Gastroesophageal sphincter (tissue), 3 donors: ENCODE results near the gene PRR12.

ENCODE experiments used
- EP300 ChIP-seq: sonication (generic); formaldehyde crosslinking; IDR thresholded peaks from one replicate; pipeline ENCODE4 v1.6.1; 2017; ENCODE audit warnings: antibody characterized with exemption, mild to moderate bottlenecking
- POLR2A ChIP-seq, 2 donors: fragments of 450-650 bp; IDR thresholded peaks; one replicate each; pipeline ENCODE4 v1.6.1; 2017; ENCODE audit warnings: antibody characterized with exemption in 2 of 2, mild to moderate bottlenecking in 2 of 2, moderate library complexity in 1 of 2
- POLR2AphosphoS5 ChIP-seq: sonication (generic); formaldehyde crosslinking; IDR thresholded peaks from one replicate; pipeline ENCODE4 v1.6.1; 2017; ENCODE audit warnings: antibody characterized with exemption
- TF ChIP-seq, protein P1 (sequence below), 4 experiments: fragments of 200-600 bp in 2 of 4; fragments of 450-650 bp in 2 of 4; sonication (generic) in 1 of 4; IDR thresholded peaks; one replicate each; pipeline ENCODE4 v1.5.1; 2017 to 2019; ENCODE audit warnings: antibody characterized with exemption in 4 of 4, mild to moderate bottlenecking in 2 of 4, moderate library complexity in 2 of 4

DNA sequence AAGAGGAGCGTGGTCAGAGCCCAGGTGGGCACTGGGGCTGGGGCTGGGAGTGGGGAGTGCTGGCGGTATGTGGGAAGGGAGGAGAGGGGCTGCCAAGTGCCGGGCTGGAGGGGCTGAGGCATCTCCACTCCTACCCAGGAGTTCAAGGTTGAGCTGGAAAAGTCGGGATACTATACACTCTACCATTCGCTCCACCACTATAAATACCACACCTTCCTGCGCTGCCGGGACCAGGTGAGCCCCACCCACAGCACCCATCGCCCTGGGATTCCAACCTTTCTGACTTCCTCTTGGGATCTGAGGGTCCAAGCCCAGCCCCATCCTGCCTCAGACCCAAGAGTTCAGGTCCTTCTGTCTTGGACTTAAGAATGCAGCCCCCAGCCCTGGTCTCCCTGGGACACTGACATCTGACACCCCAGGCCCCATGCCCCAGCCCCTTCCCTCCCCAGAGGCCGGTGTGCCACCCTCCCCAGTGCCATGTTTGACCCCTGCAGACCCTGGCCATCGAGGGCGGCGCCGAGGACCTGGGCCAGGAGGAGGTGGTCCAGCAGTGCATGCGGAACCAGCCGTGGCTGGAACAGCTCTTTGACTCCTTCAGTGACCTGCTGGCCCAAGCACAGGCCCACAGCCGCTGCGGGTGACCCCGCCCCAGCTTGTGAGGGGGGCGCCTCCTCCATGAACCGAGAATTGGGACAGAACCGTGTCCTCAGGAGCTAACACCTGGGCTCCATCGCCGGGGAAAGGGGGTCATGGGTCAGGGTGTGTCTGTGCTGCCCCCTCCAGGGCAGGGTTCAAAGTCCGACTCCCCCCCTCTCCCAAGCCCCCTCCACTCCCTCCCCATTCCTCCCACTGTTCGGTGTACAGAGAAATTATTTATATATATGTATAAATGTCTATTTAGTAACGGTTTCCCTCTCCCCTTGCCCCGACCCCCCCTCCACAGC, 34.3 kb downstream of the PRR12 start:
- TF ChIP-seq, protein P1, sequence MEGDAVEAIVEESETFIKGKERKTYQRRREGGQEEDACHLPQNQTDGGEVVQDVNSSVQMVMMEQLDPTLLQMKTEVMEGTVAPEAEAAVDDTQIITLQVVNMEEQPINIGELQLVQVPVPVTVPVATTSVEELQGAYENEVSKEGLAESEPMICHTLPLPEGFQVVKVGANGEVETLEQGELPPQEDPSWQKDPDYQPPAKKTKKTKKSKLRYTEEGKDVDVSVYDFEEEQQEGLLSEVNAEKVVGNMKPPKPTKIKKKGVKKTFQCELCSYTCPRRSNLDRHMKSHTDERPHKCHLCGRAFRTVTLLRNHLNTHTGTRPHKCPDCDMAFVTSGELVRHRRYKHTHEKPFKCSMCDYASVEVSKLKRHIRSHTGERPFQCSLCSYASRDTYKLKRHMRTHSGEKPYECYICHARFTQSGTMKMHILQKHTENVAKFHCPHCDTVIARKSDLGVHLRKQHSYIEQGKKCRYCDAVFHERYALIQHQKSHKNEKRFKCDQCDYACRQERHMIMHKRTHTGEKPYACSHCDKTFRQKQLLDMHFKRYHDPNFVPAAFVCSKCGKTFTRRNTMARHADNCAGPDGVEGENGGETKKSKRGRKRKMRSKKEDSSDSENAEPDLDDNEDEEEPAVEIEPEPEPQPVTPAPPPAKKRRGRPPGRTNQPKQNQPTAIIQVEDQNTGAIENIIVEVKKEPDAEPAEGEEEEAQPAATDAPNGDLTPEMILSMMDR (IDR thresholded peaks at IDR 0.05): no peak
- TF ChIP-seq EP300 (no peak), POLR2AphosphoS5 (no peak), POLR2A (IDR thresholded peaks at IDR 0.05) (no peak)
